GM23248 (cell line): ENCODE measurements around the gene NDUFV2. TPM values are rescaled to one million over a fixed set of nuclear protein-coding genes. Genes with fewer than 3 reads are reported as not detected.

ENCODE experiments used
- DNase-seq: peaks from one replicate; pipeline ENCODE4 v3.0.0-alpha.2; 2015
- H2AFZ ChIP-seq: fragments of 200-600 bp; sonication (generic); 2 replicates; pipeline ENCODE4 v1.6.1; 2016; ENCODE audit warnings: antibody characterized with exemption
- H3F3A ChIP-seq: fragments of 200-600 bp; sonication (generic); 2 replicates; pipeline ENCODE4 v1.6.1; 2016; ENCODE audit warnings: mild to moderate bottlenecking, antibody characterized with exemption, mixed run types; ENCODE audit not compliant: insufficient read depth
- H3K27ac ChIP-seq: fragments of 200-600 bp; sonication (generic); 2 replicates; pipeline ENCODE4 v1.5.1; 2016; ENCODE audit warnings: mild to moderate bottlenecking
- H3K27me3 ChIP-seq: fragments of 200-600 bp; sonication (generic); replicated peaks from 2 replicates; pipeline ENCODE4 v1.6.1; 2016; ENCODE audit warnings: mild to moderate bottlenecking; ENCODE audit not compliant: insufficient read depth
- H3K36me3 ChIP-seq: fragments of 200-600 bp; sonication (generic); 2 replicates; pipeline ENCODE4 v1.6.1; 2016; ENCODE audit warnings: low read depth, mild to moderate bottlenecking
- H3K4me1 ChIP-seq: fragments of 200-600 bp; sonication (generic); 2 replicates; pipeline ENCODE4 v1.6.1; 2016; ENCODE audit warnings: mild to moderate bottlenecking; ENCODE audit not compliant: insufficient read depth
- H3K4me2 ChIP-seq: fragments of 200-600 bp; sonication (generic); one replicate; pipeline ENCODE4 v1.6.1; 2016; ENCODE audit warnings: mild to moderate bottlenecking; ENCODE audit not compliant: unreplicated experiment
- H3K4me3 ChIP-seq: fragments of 200-600 bp; sonication (generic); 2 replicates; pipeline ENCODE4 v1.5.1; 2016; ENCODE audit warnings: mild to moderate bottlenecking
- H3K79me2 ChIP-seq: fragments of 200-600 bp; sonication (generic); 2 replicates; pipeline ENCODE4 v1.6.1; 2016; ENCODE audit warnings: mild to moderate bottlenecking; ENCODE audit not compliant: insufficient read depth
- H3K9ac ChIP-seq: fragments of 200-600 bp; sonication (generic); 2 replicates; pipeline ENCODE4 v1.6.1; 2016; ENCODE audit warnings: mild to moderate bottlenecking
- H3K9me2 ChIP-seq: fragments of 200-600 bp; sonication (generic); 2 replicates; pipeline ENCODE4 v1.6.1; 2016; ENCODE audit warnings: mixed run types, mild to moderate bottlenecking, moderate library complexity; ENCODE audit not compliant: insufficient read depth
- H3K9me3 ChIP-seq: fragments of 200-600 bp; sonication (generic); one replicate; pipeline ENCODE4 v1.6.1; 2017; ENCODE audit warnings: low read depth
- H4K20me1 ChIP-seq: fragments of 200-600 bp; sonication (generic); 2 replicates; pipeline ENCODE4 v1.6.0; 2016; ENCODE audit not compliant: insufficient read depth
- EZH2 ChIP-seq: fragments of 200-600 bp; sonication (generic); IDR thresholded peaks from 2 replicates; pipeline ENCODE4 v1.6.1; 2018; ENCODE audit warnings: antibody characterized with exemption, mild to moderate bottlenecking; ENCODE audit not compliant: insufficient read depth, poor library complexity, severe bottlenecking
- EZH2phosphoT487 ChIP-seq: fragments of 200-600 bp; sonication (generic); IDR thresholded peaks from 2 replicates; pipeline ENCODE4 v1.6.1; 2018; ENCODE audit warnings: antibody characterized with exemption, moderate library complexity, mild to moderate bottlenecking, low read depth; ENCODE audit not compliant: insufficient read depth
- WGBS, 2 experiments: methylation state at CpG; one replicate each; pipeline ENCODE4 v1.1.6; 2015 to 2017; ENCODE audit warnings: low lambda C conversion rate in 2 of 2, low coverage in 1 of 2; ENCODE audit errors: missing lambda C conversion rate in 2 of 2; 5-methylcytosine and 5-hydroxymethylcytosine counted together
- in situ Hi-C: fragments of 300-500 bp; cut with MboI; formaldehyde crosslinking; loops from 2 replicates; pipeline ENCODE4 v1.15.0; 2020
- polyA plus RNA-seq: library from polyadenylated mRNA; unstranded; fragments of >200 nt; fragmentation: Nextera tagmentation; extraction: Ambion mirVana; gene quantifications from 2 replicates; pipeline ENCODE4 v1.2.1, GENCODE V29; 2016
- total RNA-seq: library from RNA; depleted of rRNA; stranded (reverse); fragments of >200 nt; shearing (Covaris generic); gene quantifications from 2 replicates; pipeline ENCODE4 v1.2.3, GENCODE V29; 2014; rRNA removed

NDUFV2 gene
- total RNA-seq = 80.7 and 99.5 TPM in 2 replicates
- polyA plus RNA-seq = 205 and 208 TPM in 2 replicates

- Histone ChIP-seq H3K79me2 (peaks cover 52% of the 10 kb centered on the region), H3K9me2 (no peaks in the 10 kb centered on the region), H3K9me3 (no peaks in the 10 kb centered on the region), H3K4me1 (peaks cover 41% of the 10 kb centered on the region), H4K20me1 (peaks cover 26% of the 10 kb centered on the region; the same call in 1 of the 2 replicates), H2AFZ (peak within 1 kb of the TSS; percentile 93), H3K27me3 (no peaks in the 10 kb centered on the region), H3F3A (peaks cover 24% of the 10 kb centered on the region), H3K4me3 (peak within 1 kb of the TSS; percentile 94), H3K27ac (peak within 1 kb of the TSS; percentile 88), H3K4me2 (peak within 1 kb of the TSS; percentile 99), H3K9ac (peak within 1 kb of the TSS; percentile 96), H3K36me3 (no peaks in the 10 kb centered on the region)
- no peak for TF ChIP-seq EZH2phosphoT487
- no peak for TF ChIP-seq EZH2
- in situ Hi-C loops = no loop called here
- WGBS, 2 experiments = 5 to 11% methylated on average over 39 to 45 of the region's 64 CpGs
- DNase-seq = peak; percentile 99
These were observed at the start of gene NDUFV2 for GRCh38 chr18:9102508-9103375. Gene NDUFV2 (plus strand): TSS chr18:9102699. CDS start chr18:9102744, 45 bp downstream.

GRCh38 chr18:9053814-9054213 is 48.7 kb upstream of the NDUFV2 start:
- WGBS, 2 experiments = 100% methylated on average over 1 of the region's 1 CpG
- in situ Hi-C loops = loop anchor here (10.0 kb wide), 1 partner anchor 399 kb away; no protein-coding TSS in a partner anchor
- Histone ChIP-seq H3K9me3 (no peaks in the 10 kb centered on the region), H3K4me3 (no peak overlapping the region), H3F3A (peaks cover 19% of the 10 kb centered on the region; the same call in 1 of the 2 replicates), H2AFZ (no peak overlapping the region), H3K27me3 (no peaks in the 10 kb centered on the region), H4K20me1 (no peaks in the 10 kb centered on the region), H3K36me3 (no peaks in the 10 kb centered on the region), H3K9me2 (no peaks in the 10 kb centered on the region), H3K9ac (no peak overlapping the region), H3K4me2 (no peak overlapping the region), H3K27ac (no peak overlapping the region), H3K4me1 (peaks cover 10% of the 10 kb centered on the region), H3K79me2 (no peaks in the 10 kb centered on the region)
- no peak for DNase-seq
- TF ChIP-seq EZH2phosphoT487 (no peak), EZH2 (no peak)

GRCh38 chr18:9055185-9055584 is 47.3 kb upstream of the NDUFV2 start:
- H2AFZ ChIP-seq = no peak overlapping the region
- TF ChIP-seq EZH2phosphoT487 = no peak
- TF ChIP-seq EZH2 = no peak

GRCh38 chr18:9055626-9056025 is 46.9 kb upstream of the NDUFV2 start:
- Histone ChIP-seq H3K9me2 (no peaks in the 10 kb centered on the region), H3K36me3 (no peaks in the 10 kb centered on the region), H4K20me1 (no peaks in the 10 kb centered on the region), H3K9me3 (no peaks in the 10 kb centered on the region), H3K4me1 (peaks cover 8% of the 10 kb centered on the region), H3F3A (peaks cover 8% of the 10 kb centered on the region; the same call in 1 of the 2 replicates), H2AFZ (no peak overlapping the region), H3K4me2 (no peak overlapping the region), H3K4me3 (no peak overlapping the region), H3K27ac (peak overlapping the region; percentile 36), H3K9ac (no peak overlapping the region), H3K27me3 (no peaks in the 10 kb centered on the region), H3K79me2 (no peaks in the 10 kb centered on the region)
- TF ChIP-seq EZH2 (no peak), EZH2phosphoT487 (no peak)
- WGBS, 2 experiments = 76 to 86% methylated on average over 1 of the region's 1 CpG
- in situ Hi-C loops = loop anchor here (10.0 kb wide), 1 partner anchor 401 kb away; no protein-coding TSS in a partner anchor
- no peak for DNase-seq

More at GRCh38 chr18:9055185-9055584, 47.3 kb upstream of the NDUFV2 start:
- no peaks in the 10 kb centered on the region for H3K27me3 ChIP-seq
- no peaks in the 10 kb centered on the region for H3K9me2 ChIP-seq
- H3K9me3 ChIP-seq = no peaks in the 10 kb centered on the region
- in situ Hi-C loops = loop anchor here (10.0 kb wide), 1 partner anchor 400 kb away; no protein-coding TSS in a partner anchor
- H3K36me3 ChIP-seq = no peaks in the 10 kb centered on the region
- H3F3A ChIP-seq = peaks cover 8% of the 10 kb centered on the region; the same call in 1 of the 2 replicates
- peak overlapping the region; percentile 52 for H3K27ac ChIP-seq
- H3K4me3 ChIP-seq = no peak overlapping the region
- H4K20me1 ChIP-seq = no peaks in the 10 kb centered on the region
- H3K4me2 ChIP-seq = peak overlapping the region; percentile 47
- H3K9ac ChIP-seq = peak overlapping the region; percentile 28; the same call in 1 of the 2 replicates
- H3K79me2 ChIP-seq = no peaks in the 10 kb centered on the region
- DNase-seq = peak; percentile 88
- peaks cover 8% of the 10 kb centered on the region for H3K4me1 ChIP-seq
- WGBS, 2 experiments = 0% methylated on average over 1 of the region's 1 CpG
